HG02840 (cell line): ENCODE data around the gene PDE11A.

Source experiments
- ATAC-seq: cut with Tn5 transposase; IDR thresholded peaks from one replicate; pipeline ENCODE4 v1.9.1; 2021; ENCODE audit warnings: mild to moderate bottlenecking, moderate library complexity, moderate number of reproducible peaks; ENCODE audit not compliant: unreplicated experiment, low FRiP score

PDE11A gene

DNA sequence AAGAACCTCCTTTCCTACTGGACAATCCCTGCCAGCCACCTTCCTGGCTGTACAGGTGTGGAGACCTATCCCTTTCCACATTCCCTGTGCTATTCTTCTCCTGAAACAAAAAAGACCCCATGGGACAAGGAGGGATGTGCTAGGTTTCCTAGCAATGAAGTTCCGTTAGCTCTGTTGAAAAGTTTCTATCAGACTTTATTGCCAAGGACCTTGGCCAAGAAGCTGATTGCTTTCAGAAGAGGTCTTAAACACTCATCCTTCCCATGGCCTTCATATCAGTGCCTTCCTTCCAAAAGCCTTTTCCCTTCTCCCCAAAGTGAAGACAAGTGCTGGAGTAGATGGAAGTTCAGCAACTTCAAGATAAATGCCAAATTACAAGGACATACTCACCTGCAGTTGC, 485.2 kb downstream of the PDE11A start:
- ATAC-seq, result no peak

DNA sequence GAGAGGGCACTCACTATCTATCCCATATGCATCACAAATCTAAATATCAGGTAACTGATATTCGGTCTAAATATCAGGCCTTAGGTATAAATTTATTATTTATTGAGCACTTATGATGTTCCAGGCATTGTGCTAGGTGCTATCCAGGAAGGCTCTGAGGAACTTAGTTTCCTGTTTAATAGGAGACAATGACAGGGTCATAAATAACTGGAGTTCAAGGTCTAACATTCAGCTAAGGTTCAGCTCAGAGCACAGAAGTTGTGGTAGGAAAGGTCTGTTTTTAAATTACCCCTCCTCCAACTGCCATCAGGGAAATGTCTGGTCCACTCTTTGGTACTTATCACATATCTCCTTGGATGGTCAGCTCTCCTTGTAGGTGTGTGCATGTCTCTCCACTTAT, 486.4 kb downstream of the PDE11A start:
- ATAC-seq, result no peak

DNA sequence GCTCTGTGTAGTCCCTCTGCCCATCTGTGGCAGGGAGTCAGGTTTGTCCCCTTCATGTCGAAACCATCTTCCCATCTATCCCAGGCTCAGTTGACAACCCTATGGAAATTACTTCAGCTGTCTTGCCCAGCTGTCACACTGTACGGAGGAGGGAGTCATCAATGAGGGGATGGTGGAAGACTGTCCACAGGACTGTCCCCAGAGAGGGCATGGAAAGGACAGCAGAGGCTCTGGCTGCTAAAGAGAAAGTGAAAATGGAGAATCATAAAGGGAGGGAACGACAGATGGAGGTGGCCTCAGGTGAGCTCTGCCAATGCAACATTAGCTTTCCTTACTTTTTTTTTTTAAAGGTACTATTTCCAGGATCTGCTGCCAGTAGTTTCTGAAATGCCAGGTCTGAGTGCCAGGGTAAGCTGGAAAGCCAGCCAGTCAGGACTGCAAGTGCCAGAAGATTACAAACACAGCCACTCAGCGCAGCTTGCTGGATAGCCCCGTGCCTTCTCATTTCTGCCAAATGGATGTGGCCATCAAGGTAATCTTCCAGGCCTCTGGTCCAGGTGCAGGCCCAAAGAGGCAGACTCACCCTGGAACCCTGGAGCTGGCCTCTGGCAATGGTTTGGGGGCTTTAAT, 487.2 kb downstream of the PDE11A start:
- no peak for ATAC-seq

DNA sequence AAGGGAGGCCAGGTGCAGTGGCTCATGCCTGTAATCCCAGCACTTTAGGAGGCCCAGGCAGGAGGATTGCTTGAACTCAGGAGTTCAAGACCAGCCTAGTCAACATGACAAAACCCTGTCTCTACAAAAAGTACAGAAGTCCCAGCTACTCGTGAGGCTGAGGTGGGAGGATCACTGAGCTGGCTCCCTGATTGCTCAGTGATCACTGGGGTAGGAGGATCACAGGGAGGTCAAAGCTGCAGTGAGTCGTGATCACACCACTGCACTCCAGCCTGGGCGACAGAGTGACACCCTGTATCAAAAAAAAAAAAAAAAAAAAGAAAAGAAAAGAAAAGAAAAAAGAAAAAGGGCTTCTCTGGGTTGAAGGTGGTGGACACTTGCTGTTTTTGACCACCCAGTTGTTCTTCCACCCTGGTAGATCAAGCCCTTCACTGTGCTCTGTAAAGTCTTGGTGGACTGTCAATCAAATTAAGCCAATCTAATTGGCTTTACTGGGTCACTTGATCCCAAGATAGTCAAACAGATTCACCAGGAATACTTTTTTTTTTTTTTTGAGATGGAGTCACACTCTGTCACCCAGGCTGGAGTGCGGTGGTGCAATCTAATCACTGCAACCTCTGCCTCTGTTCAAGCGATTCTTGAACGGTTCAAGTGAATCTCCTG, 488.4 kb downstream of the PDE11A start:
- ATAC-seq, result no peak

DNA sequence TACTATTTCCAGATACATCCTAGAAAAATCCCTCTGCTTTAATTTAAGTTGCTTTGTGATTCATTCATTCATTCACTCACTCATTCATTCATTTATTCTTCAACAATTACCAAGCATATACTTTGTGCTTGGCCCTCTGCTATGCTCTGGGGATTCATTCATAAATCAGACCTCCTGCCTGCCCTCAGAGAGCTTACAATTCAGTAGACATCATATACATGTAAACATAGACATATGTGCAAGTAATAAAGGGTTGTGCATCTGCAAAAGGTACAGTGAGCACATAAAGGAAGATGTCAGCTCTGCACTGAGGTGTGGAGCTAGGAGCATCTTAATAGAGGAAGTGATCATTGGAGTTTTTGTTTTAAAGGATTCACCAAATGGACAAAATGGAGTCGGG, 490.6 kb downstream of the PDE11A start:
- ATAC-seq, result no peak

DNA sequence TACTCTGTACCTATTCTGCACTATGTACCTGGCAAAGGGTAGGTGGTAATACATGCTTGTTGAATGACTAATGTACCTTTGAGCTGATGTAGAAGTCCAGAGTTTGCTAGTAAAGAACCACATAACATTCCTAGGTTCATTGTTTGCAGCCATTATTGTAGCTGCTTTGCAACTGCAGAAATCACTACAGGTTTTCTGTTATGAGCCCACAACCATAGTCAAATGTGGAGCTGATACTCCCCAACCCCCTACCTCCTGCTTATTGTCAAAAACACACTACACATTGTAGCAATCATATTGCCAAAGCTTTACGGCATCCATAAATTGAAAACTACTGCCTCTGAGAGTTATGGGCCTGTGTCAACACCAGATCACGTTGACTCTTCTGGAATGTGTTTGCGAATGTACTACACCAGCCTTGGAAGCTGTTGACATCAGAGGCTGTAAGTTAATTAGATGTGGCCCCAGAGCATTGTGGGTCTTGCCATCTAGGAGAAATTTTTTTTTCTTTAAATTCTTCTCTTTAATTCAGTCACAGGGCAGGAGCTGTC, 493.0 kb downstream of the PDE11A start:
- ATAC-seq, result no peak

DNA sequence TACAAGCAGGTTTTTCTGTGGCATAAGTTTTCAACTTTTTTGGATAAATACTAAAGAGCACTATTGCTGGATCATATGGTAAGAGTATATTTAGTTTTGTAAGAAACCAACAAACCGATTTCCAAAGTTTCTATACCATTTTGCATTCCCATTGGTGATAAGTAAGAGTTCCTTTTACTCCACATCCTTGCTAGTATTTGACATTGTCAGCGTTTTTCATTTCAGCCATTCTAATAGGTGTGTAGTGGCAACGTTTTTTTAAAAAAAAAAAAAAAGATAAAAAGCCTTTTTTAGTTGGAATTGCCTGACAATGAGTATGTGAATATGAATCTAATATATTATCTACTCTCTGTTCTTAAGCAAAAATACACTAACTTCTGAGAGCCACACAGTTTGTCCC, 494.1 kb downstream of the PDE11A start:
- ATAC-seq, result no peak

DNA sequence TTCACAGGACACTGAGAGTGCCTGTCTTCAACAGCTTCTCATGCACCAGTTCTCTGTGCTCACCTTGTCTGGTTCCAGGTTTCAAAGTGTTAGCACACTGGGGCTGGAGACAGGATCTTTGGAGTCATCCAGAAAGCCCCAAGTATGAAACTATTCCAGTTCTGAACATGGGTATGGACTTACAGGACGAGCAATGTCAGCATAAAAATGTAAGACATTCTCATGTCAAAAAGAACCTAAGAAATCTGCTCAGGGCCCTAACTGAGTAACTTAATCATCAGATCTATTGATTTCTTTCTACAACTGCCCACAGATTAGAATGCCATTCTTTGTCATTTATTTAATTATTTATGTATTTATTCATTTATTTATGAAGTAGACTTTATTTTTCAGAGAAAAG, 495.5 kb downstream of the PDE11A start:
- ATAC-seq, result no peak

DNA sequence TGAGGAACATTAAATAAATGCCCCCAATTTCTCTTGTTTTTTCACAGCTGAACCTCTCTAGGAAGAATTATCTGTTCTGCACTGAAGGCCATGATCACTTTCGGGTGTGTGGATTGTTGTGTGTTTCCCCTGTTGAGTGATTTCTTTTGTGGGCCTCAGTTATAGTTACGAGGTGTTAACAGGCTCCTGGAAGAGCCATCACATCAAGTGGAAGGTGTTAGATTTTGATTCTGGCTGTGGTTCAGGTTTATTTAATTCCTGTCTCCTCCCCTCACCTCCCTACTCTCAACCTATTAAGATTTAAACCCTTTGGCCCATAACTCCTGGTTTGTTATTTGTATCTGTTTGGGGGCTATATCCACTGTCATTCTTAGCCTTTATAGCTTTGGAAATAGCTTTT, 497.2 kb downstream of the PDE11A start:
- no peak for ATAC-seq

DNA sequence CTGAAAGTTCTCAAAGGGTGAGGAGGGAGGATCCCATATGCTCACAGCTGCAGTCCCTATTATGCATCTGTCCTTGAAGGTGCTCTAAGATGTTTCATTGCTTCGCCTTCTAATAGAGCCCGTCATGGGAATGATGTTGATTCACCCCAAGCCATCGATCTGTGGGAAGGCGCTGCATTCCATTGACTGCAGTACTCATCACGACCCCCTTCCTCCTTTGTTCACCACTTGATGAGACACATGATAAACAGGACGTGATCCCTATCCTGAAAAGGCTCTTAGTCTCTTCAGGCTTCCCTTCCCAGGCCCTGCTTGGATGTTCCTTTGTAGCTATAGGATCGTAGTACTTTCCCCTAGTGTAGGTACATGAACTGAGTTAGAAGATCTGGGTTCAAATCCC, 498.2 kb downstream of the PDE11A start:
- no peak for ATAC-seq
